Lower leg skin (tissue), 3 donors: ENCODE data around the gene PARD6G.

Source experiments
- CTCF ChIP-seq, 3 donors: fragments of 450-650 bp; IDR thresholded peaks; one replicate each; pipeline ENCODE4 v1.5.1; 2016; ENCODE audit warnings: antibody characterized with exemption in 3 of 3, mild to moderate bottlenecking in 3 of 3, moderate library complexity in 2 of 3
- POLR2A ChIP-seq, 2 donors: fragments of 450-650 bp; IDR thresholded peaks; one replicate each; pipeline ENCODE4 v1.6.1; 2016 to 2017; ENCODE audit warnings: antibody characterized with exemption in 2 of 2, mild to moderate bottlenecking in 1 of 2, moderate library complexity in 1 of 2

GRCh38 chr18:80157708-80158343, 89.5 kb downstream of the PARD6G start:
- TF ChIP-seq CTCF (IDR thresholded peaks at IDR 0.05) (peak in 1 of 3 donors; percentile 65), POLR2A (IDR thresholded peaks at IDR 0.05) (no peak)
